ENCODE measurements around the gene ZG16. TPM values are rescaled to one million over a fixed set of nuclear protein-coding genes. Genes with fewer than 3 reads are reported as not detected.

ZG16 gene
- total RNA-seq, 1 donor from 2014 or later: not detected

- DNase-seq: no peak
- TF ChIP-seq CTCF (IDR thresholded peaks at IDR 0.05; ENCODE audit: borderline replicate concordance): no peak
- intact Hi-C loops (cut with micrococcal nuclease): no loop called here
- H3K27ac ChIP-seq (replicated peaks): no peak overlapping the region
- H3K4me1 ChIP-seq: peaks cover 37% of the 10 kb centered on the region
- H3K4me3 ChIP-seq: no peak overlapping the region
- no peaks in the 10 kb centered on the region for H3K9me3 ChIP-seq (replicated peaks)
- peaks cover 58% of the 10 kb centered on the region for H3K36me3 ChIP-seq
- no peaks in the 10 kb centered on the region for H3K27me3 ChIP-seq (ENCODE audit: low read depth)
Measured at GRCh38 chr16:29831490-29831889, 53.4 kb downstream of the ZG16 start.

Other genes with a start within 250 kb of the ZG16 start
- gene SPN, start 115.0 kb upstream of the ZG16 start, total RNA-seq: 1.3 TPM
- 20.8 TPM for gene QPRT, start 99.1 kb upstream of the ZG16 start, total RNA-seq
- 0.63 TPM for gene C16orf54, start 32.3 kb upstream of the ZG16 start, total RNA-seq
- gene KIF22, start 12.5 kb downstream of the ZG16 start, total RNA-seq: 46.9 TPM
- 77.6 TPM for gene MAZ, start 28.3 kb downstream of the ZG16 start, total RNA-seq
- gene PRRT2, start 33.9 kb downstream of the ZG16 start, total RNA-seq: 2.1 TPM
- 12.9 TPM for gene PAGR1, start 37.9 kb downstream of the ZG16 start, total RNA-seq
- gene MVP, start 42.2 kb downstream of the ZG16 start, total RNA-seq: 38.6 TPM
- gene CDIPT, start 85.0 kb downstream of the ZG16 start, total RNA-seq: 68.6 TPM
- 0.38 TPM for gene SEZ6L2, start 121.3 kb downstream of the ZG16 start, total RNA-seq
- gene ASPHD1, start 122.2 kb downstream of the ZG16 start, total RNA-seq: not detected
- 9.2 TPM for gene KCTD13, start 148.0 kb downstream of the ZG16 start, total RNA-seq
- 63.2 TPM for gene TMEM219, start 183.8 kb downstream of the ZG16 start, total RNA-seq
- gene TAOK2, start 195.6 kb downstream of the ZG16 start, total RNA-seq: 34.3 TPM
- 18.8 TPM for gene HIRIP3, start 217.4 kb downstream of the ZG16 start, total RNA-seq
- 29.0 TPM for gene INO80E, start 218.0 kb downstream of the ZG16 start, total RNA-seq
- gene DOC2A, start 232.8 kb downstream of the ZG16 start, total RNA-seq: 0.66 TPM
- not detected for gene C16orf92, start 244.9 kb downstream of the ZG16 start, total RNA-seq